Suprapubic skin (tissue), 4 donors: Measurements from ENCODE around the gene WDR27.

Source experiments
- EP300 ChIP-seq: sonication (generic); formaldehyde crosslinking; IDR thresholded peaks from one replicate; pipeline ENCODE4 v1.6.1; 2017; ENCODE audit warnings: antibody characterized with exemption
- POLR2A ChIP-seq, 2 donors: fragments of 450-650 bp; IDR thresholded peaks; one replicate each; pipeline ENCODE4 v1.6.1; 2017; ENCODE audit warnings: antibody characterized with exemption in 2 of 2, mild to moderate bottlenecking in 2 of 2, moderate library complexity in 2 of 2
- POLR2AphosphoS5 ChIP-seq, 3 donors: sonication (generic); formaldehyde crosslinking; IDR thresholded peaks; one replicate each; pipeline ENCODE4 v1.6.1; 2017; ENCODE audit warnings: antibody characterized with exemption in 3 of 3
- TF ChIP-seq, protein P1 (sequence below), 2 donors: fragments of 200-600 bp in 1 of 2; fragments of 450-650 bp in 1 of 2; sonication (generic) in 1 of 2; IDR thresholded peaks; one replicate each; pipeline ENCODE4 v1.5.1; 2016 to 2019; ENCODE audit warnings: antibody characterized with exemption in 2 of 2, mild to moderate bottlenecking in 1 of 2, moderate library complexity in 1 of 2

DNA sequence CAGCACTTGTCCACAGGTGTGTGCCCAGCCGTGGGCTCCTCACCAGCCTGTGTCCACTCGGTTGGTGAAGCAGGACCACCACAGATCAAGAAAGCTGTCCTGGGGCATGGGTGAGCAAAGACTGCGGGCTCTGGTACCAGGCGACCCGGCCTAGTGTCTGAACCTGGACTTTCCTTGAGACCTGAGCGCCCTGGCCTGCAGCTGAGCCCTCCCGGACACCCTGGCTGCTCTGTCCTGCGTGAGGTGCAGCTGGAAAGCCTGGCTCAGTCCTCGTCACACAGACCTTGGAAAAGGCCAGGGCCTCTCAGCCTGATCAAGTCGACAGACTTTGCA lies 247.0 kb downstream of the WDR27 start:
- no peak for TF ChIP-seq POLR2AphosphoS5 (IDR thresholded peaks at IDR 0.05)
- TF ChIP-seq, protein P1, sequence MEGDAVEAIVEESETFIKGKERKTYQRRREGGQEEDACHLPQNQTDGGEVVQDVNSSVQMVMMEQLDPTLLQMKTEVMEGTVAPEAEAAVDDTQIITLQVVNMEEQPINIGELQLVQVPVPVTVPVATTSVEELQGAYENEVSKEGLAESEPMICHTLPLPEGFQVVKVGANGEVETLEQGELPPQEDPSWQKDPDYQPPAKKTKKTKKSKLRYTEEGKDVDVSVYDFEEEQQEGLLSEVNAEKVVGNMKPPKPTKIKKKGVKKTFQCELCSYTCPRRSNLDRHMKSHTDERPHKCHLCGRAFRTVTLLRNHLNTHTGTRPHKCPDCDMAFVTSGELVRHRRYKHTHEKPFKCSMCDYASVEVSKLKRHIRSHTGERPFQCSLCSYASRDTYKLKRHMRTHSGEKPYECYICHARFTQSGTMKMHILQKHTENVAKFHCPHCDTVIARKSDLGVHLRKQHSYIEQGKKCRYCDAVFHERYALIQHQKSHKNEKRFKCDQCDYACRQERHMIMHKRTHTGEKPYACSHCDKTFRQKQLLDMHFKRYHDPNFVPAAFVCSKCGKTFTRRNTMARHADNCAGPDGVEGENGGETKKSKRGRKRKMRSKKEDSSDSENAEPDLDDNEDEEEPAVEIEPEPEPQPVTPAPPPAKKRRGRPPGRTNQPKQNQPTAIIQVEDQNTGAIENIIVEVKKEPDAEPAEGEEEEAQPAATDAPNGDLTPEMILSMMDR (IDR thresholded peaks at IDR 0.05) = no peak
- TF ChIP-seq POLR2A (IDR thresholded peaks at IDR 0.05) = no peak
- no peak for TF ChIP-seq EP300
